Upper lobe of left lung (tissue), 4 donors: ENCODE data around the gene EID3.

ENCODE experiments used
- POLR2A ChIP-seq, 4 donors: fragments of 450-650 bp; IDR thresholded peaks; one replicate each; pipeline ENCODE4 v1.5.1; 2016 to 2017; ENCODE audit warnings: antibody characterized with exemption in 4 of 4, mild to moderate bottlenecking in 2 of 4
- POLR2AphosphoS5 ChIP-seq, 2 donors: sonication (generic); formaldehyde crosslinking; IDR thresholded peaks; one replicate each; pipeline ENCODE4 v1.5.1; 2017; ENCODE audit warnings: antibody characterized with exemption in 2 of 2
- TF ChIP-seq, protein P1 (sequence below), 6 experiments: fragments of 450-650 bp in 4 of 6; fragments of 200-600 bp in 2 of 6; sonication (generic) in 2 of 6; IDR thresholded peaks; one replicate each; pipeline ENCODE4 v1.5.1; 2016 to 2019; ENCODE audit warnings: antibody characterized with exemption in 6 of 6

DNA sequence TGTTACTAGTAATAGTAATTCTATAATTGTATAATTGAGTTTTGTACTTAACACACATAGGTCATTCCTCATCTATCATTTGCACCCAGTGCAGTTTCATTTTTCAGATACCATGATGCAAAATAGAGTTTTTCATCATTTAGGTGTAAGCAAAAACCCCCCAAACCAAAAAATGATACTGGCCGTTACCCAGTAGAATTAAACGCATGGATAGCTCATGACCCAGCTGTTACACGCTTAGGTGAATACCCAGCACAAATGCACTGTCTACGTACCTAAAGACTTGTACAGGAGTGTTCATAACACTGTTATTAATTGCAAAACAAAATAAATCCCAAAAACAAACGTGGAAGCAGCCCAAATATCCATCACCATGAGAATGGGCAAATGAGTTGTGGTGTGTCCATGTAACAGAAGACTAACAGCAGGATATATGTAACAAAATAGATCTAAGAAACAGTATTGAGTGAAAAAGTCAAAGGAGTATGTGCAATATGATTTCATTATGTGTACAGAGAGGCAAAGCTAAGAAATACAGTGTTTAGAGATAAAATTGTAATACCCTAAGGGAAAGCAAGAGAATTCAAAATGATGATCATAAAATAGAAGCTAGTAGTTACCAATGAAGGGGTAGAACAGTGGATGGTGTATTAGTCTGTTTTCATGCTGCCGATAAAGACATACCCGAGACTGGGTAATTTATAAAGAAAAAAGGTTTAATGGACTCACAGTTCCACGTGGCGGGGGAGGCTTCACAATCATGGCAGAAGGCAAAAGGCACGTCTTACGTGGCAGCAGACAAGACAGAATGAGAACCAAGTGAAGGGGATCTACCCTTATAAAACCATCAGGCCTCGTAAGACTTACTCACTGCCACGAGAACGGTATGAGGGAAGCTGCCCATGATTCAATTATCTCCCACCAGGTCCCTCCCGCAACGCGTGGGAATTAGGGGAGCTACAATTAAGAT lies 49.8 kb downstream of the EID3 start:
- TF ChIP-seq, protein P1, sequence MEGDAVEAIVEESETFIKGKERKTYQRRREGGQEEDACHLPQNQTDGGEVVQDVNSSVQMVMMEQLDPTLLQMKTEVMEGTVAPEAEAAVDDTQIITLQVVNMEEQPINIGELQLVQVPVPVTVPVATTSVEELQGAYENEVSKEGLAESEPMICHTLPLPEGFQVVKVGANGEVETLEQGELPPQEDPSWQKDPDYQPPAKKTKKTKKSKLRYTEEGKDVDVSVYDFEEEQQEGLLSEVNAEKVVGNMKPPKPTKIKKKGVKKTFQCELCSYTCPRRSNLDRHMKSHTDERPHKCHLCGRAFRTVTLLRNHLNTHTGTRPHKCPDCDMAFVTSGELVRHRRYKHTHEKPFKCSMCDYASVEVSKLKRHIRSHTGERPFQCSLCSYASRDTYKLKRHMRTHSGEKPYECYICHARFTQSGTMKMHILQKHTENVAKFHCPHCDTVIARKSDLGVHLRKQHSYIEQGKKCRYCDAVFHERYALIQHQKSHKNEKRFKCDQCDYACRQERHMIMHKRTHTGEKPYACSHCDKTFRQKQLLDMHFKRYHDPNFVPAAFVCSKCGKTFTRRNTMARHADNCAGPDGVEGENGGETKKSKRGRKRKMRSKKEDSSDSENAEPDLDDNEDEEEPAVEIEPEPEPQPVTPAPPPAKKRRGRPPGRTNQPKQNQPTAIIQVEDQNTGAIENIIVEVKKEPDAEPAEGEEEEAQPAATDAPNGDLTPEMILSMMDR (IDR thresholded peaks at IDR 0.05), result no peak
- TF ChIP-seq POLR2A (IDR thresholded peaks at IDR 0.05), result no peak
- TF ChIP-seq POLR2AphosphoS5 (IDR thresholded peaks at IDR 0.05), result no peak
